AG04449 (cell line): ENCODE data around the gene KLHL10.
A peak's percentile ranks its signal among the peaks of the same experiment; 100 is the strongest.

Source experiments
- CTCF ChIA-PET: fragments of 350-600 bp; formaldehyde crosslinking; extraction: SDS; loops from one replicate; lab custom pipeline; 2021; ENCODE audit warnings: antibody characterized with exemption; lab: Yijun Ruan, JAX
- POLR2A ChIA-PET: fragments of 400-600, 350-600 bp; formaldehyde crosslinking; extraction: SDS; loops from one replicate; lab custom pipeline; 2020; ENCODE audit warnings: antibody characterized with exemption, inconsistent platforms; lab: Yijun Ruan, JAX
- DNase-seq: peaks from one replicate; pipeline ENCODE4 v3.0.0-alpha.2; 2010; ENCODE audit warnings: low read depth, low spot score
- H3K4me3 ChIP-seq: 2 replicates; pipeline ENCODE4 v1.5.1; 2011; ENCODE audit warnings: low read depth, mild to moderate bottlenecking, control low read depth, low read length
- CTCF ChIP-seq: IDR thresholded peaks from one replicate; pipeline ENCODE4 v1.5.1; 2011; ENCODE audit warnings: mild to moderate bottlenecking, moderate library complexity, low read length, control low read depth, inconsistent platforms; ENCODE audit not compliant: insufficient read depth; ENCODE audit errors: missing control alignments

The KLHL10 gene

GRCh38 chr17:41813699-41814124, 23.9 kb upstream of the KLHL10 start:
- ChIA-PET POLR2A (interaction anchor here (1.2 to 1.5 kb wide), 2 partner anchors 52 to 107 kb away, joined by 3 to 4 read pairs; partner anchors contain the start of gene KLHL11), CTCF (interaction anchor here (1.5 to 6.1 kb wide), 4 partner anchors 12 to 76 kb away, joined by 6 to 105 read pairs (median 14); no protein-coding TSS in a partner anchor)
- H3K4me3 ChIP-seq, result peak overlapping the region; percentile 87
- no peak for TF ChIP-seq CTCF
- DNase-seq, result no peak

GRCh38 chr17:41814195-41814594, 23.4 kb upstream of the KLHL10 start:
- DNase-seq, result no peak
- TF ChIP-seq CTCF, result no peak
- H3K4me3 ChIP-seq, result peak overlapping the region; percentile 87
- ChIA-PET CTCF (interaction anchor here (1.2 to 1.9 kb wide), 4 partner anchors 11 to 77 kb away, joined by 4 to 8 read pairs (median 6); no protein-coding TSS in a partner anchor), POLR2A (no interaction called here)

- ChIA-PET CTCF (interaction anchor here (1.2 to 2.2 kb wide), 2 partner anchors 15 to 77 kb away, joined by 3 to 8 read pairs; no protein-coding TSS in a partner anchor), POLR2A (no interaction called here)
- TF ChIP-seq CTCF, result no peak
- no peak for DNase-seq
- no peak overlapping the region for H3K4me3 ChIP-seq
These were observed 20.8 kb upstream of the KLHL10 start for GRCh38 chr17:41816637-41817320.

- POLR2A ChIA-PET, result no interaction called here
- no peak for DNase-seq
- CTCF ChIA-PET, result interaction anchor here (2.2 kb wide), 1 partner anchor 16 kb away, joined by 8 read pairs; no protein-coding TSS in a partner anchor
- no peak for TF ChIP-seq CTCF
- no peak overlapping the region for H3K4me3 ChIP-seq
These were observed 19.6 kb upstream of the KLHL10 start for GRCh38 chr17:41818024-41818423.

GRCh38 chr17:41821776-41822175, 15.8 kb upstream of the KLHL10 start:
- TF ChIP-seq CTCF, result no peak

More at GRCh38 chr17:41821776-41822175, 15.8 kb upstream of the KLHL10 start:
- DNase-seq, result no peak
- CTCF ChIA-PET, result no interaction called here
- H3K4me3 ChIP-seq, result no peak overlapping the region
- POLR2A ChIA-PET, result interaction anchor here (0.8 to 1.6 kb wide), 2 partner anchors 41 to 291 kb away, joined by 3 read pairs; partner anchors contain the start of gene DHX58
